ENCODE data around the gene KRTAP16-1. TPM values are rescaled to one million over a fixed set of nuclear protein-coding genes. Genes with fewer than 3 reads are reported as not detected.

Gene KRTAP16-1
- total and polyA plus RNA-seq, 2 of the 13 experiments (the other 11 are each of a cell fraction or from before 2014, with no cell fraction given) = not detected

- TF ChIP-seq ZNF574 (CRISPR knock-in tag; IDR thresholded peaks at IDR 0.05) = no peak
Observed at GRCh38 chr17:41335747-41336146, 26.6 kb upstream of the KRTAP16-1 start (continued).

- BruUV-seq (replicated peaks) = no TSS peak
- TF ChIP-seq ZFP90 (CRISPR knock-in tag; IDR thresholded peaks at IDR 0.05; ENCODE audit: borderline replicate concordance) (no peak), ZEB1 (IDR thresholded peaks at IDR 0.05; ENCODE audit: insufficient replicate concordance, low read depth) (no peak), TFAP4 (IDR thresholded peaks at IDR 0.05; ENCODE audit: borderline replicate concordance, low read depth) (no peak), ZNF510 (CRISPR knock-in tag; IDR thresholded peaks at IDR 0.05; ENCODE audit: low read depth) (no peak), ZNF326 (CRISPR knock-in tag; IDR thresholded peaks at IDR 0.05; ENCODE audit: borderline replicate concordance) (no peak), ZBTB7B (CRISPR knock-in tag; IDR thresholded peaks at IDR 0.05) (no peak), NCOA2 (CRISPR knock-in tag; IDR thresholded peaks at IDR 0.05) (no peak), ZNF577 (CRISPR knock-in tag; IDR thresholded peaks at IDR 0.05; ENCODE audit: borderline replicate concordance, low read depth) (no peak), RXRB (CRISPR knock-in tag; IDR thresholded peaks at IDR 0.05; ENCODE audit: borderline replicate concordance) (no peak), ZNF598 (CRISPR knock-in tag; IDR thresholded peaks at IDR 0.05; ENCODE audit: borderline replicate concordance) (no peak), POGK (CRISPR knock-in tag; conservative IDR thresholded peaks at IDR 0.05) (no peak), ZNF253 (CRISPR knock-in tag; IDR thresholded peaks at IDR 0.05; ENCODE audit: borderline replicate concordance) (no peak), SAFB2 (CRISPR knock-in tag; IDR thresholded peaks at IDR 0.05; ENCODE audit: borderline replicate concordance, low read depth) (no peak)
- no peak for ATAC-seq
- in situ Hi-C loops (cut with HindIII; ENCODE audit: extremely low pct_ligation_motif_present, low pct_unique_long_range_greater_than_20kb) (no loop called here), intact Hi-C loops (cut with micrococcal nuclease; ENCODE audit: unreplicated experiment) (no loop called here)
- H4K20me1 ChIP-seq (ENCODE audit: insufficient read depth, low read length) = no peaks in the 10 kb centered on the region
- DNase-seq (ENCODE audit: low spot score) = no peak
- H2AFZ ChIP-seq (ENCODE audit: low read length) = no peak overlapping the region
- no peak overlapping the region for H3K4me2 ChIP-seq (ENCODE audit: low read depth, low read length)
- H3K36me3 ChIP-seq (replicated peaks in 1 of 2; ENCODE audit: control insufficient read depth in 1 of 2, insufficient read depth in 2 of 2, low read length in 2 of 2) = no peaks in the 10 kb centered on the region
- H3K9me3 ChIP-seq (ENCODE audit: low read length) = no peaks in the 10 kb centered on the region
- H3K79me2 ChIP-seq (ENCODE audit: insufficient read depth, low read length) = no peaks in the 10 kb centered on the region
- H3K4me3 ChIP-seq (replicated peaks in 1 of 3; ENCODE audit: insufficient read depth in 1 of 3, low read depth in 2 of 3, low read length in 3 of 3) = no peak overlapping the region
- 28% methylated on average over 6 of the region's 6 CpGs for WGBS (ENCODE audit: low lambda C conversion rate)
- ChIA-PET CTCF (ENCODE audit: low intra/inter-chr PET ratio, low total read pairs) (no interaction called here), POLR2A (no interaction called here)
- peaks cover 0 to 13% of the 10 kb centered on the region in 2 experiments; a peak in 3 of 5 replicates for H3K27me3 ChIP-seq (ENCODE audit: control insufficient read depth in 1 of 2, insufficient read depth in 2 of 2, low read length in 2 of 2)
- no peak overlapping the region for H3K27ac ChIP-seq (ENCODE audit: extremely low read length, insufficient read depth, low read length)
- no peak for FAIRE-seq
- H3K9ac ChIP-seq (ENCODE audit: insufficient read depth, low read depth, low read length) = no peak overlapping the region
- no peaks in the 10 kb centered on the region for H3K4me1 ChIP-seq (ENCODE audit: insufficient read depth, low read length)
Observed at GRCh38 chr17:41334385-41335305, 25.5 kb upstream of the KRTAP16-1 start.

Data from HepG2 (cell line).